ENCODE measurements around the gene SLC19A1.

Gene SLC19A1

GRCh38 chr21:45496968-45497845 lies 45.0 kb downstream of the SLC19A1 start:
- Mint-ChIP-seq H3K4me3 (no peak overlapping the region), H3K27ac (no peak overlapping the region), H3K9me3 (no peaks in the 10 kb centered on the region), H3K36me3 (no peaks in the 10 kb centered on the region), H3K4me1 (peaks cover 9% of the 10 kb centered on the region)
- DNase-seq (ENCODE audit: low spot score in 2 of 2) (no peak), ATAC-seq (no peak)

GRCh38 chr21:45496151-45496967 lies 45.9 kb downstream of the SLC19A1 start:
- no peak overlapping the region for H3K4me3 Mint-ChIP-seq
- H3K9me3 Mint-ChIP-seq: no peaks in the 10 kb centered on the region
- DNase-seq (ENCODE audit: low spot score in 2 of 2): no peak
- H3K4me1 Mint-ChIP-seq: peaks cover 14% of the 10 kb centered on the region
- ATAC-seq: no peak
- H3K27ac Mint-ChIP-seq: no peak overlapping the region
- no peaks in the 10 kb centered on the region for H3K36me3 Mint-ChIP-seq

GRCh38 chr21:45494851-45495680 lies 47.2 kb downstream of the SLC19A1 start:
- H3K27ac Mint-ChIP-seq: no peak overlapping the region
- no peaks in the 10 kb centered on the region for H3K36me3 Mint-ChIP-seq
- peaks cover 13% of the 10 kb centered on the region for H3K4me1 Mint-ChIP-seq
- no peak for DNase-seq (ENCODE audit: low spot score in 2 of 2)
- H3K9me3 Mint-ChIP-seq: no peaks in the 10 kb centered on the region
- no peak for ATAC-seq
- no peak overlapping the region for H3K4me3 Mint-ChIP-seq

- H3K36me3 Mint-ChIP-seq: no peaks in the 10 kb centered on the region
- no peak for ATAC-seq
- no peak for DNase-seq (ENCODE audit: low spot score in 2 of 2)
- no peak overlapping the region for H3K27ac Mint-ChIP-seq
- H3K9me3 Mint-ChIP-seq: no peaks in the 10 kb centered on the region
- no peak overlapping the region for H3K4me3 Mint-ChIP-seq
- H3K4me1 Mint-ChIP-seq: peaks cover 5% of the 10 kb centered on the region
Observed at GRCh38 chr21:45494135-45494850, 47.9 kb downstream of the SLC19A1 start.

GRCh38 chr21:45493401-45494001 lies 48.7 kb downstream of the SLC19A1 start:
- H3K9me3 Mint-ChIP-seq: no peaks in the 10 kb centered on the region
- H3K27ac Mint-ChIP-seq: no peak overlapping the region
- ATAC-seq: no peak
- DNase-seq (ENCODE audit: low spot score in 2 of 2): no peak
- peaks cover 5% of the 10 kb centered on the region for H3K4me1 Mint-ChIP-seq
- H3K36me3 Mint-ChIP-seq: no peaks in the 10 kb centered on the region
- H3K4me3 Mint-ChIP-seq: no peak overlapping the region

- no peaks in the 10 kb centered on the region for H3K36me3 Mint-ChIP-seq
- H3K27ac Mint-ChIP-seq: no peak overlapping the region
- H3K9me3 Mint-ChIP-seq: no peaks in the 10 kb centered on the region
- no peak for ATAC-seq
- H3K4me3 Mint-ChIP-seq: no peak overlapping the region
- DNase-seq (ENCODE audit: low spot score in 2 of 2): no peak
- peaks cover 5% of the 10 kb centered on the region for H3K4me1 Mint-ChIP-seq
Observed at GRCh38 chr21:45492765-45493164, 49.5 kb downstream of the SLC19A1 start.

- no peak for ATAC-seq
- Mint-ChIP-seq H3K36me3 (no peaks in the 10 kb centered on the region), H3K4me3 (no peak overlapping the region), H3K9me3 (no peaks in the 10 kb centered on the region), H3K27ac (no peak overlapping the region), H3K4me1 (peaks cover 5% of the 10 kb centered on the region)
- DNase-seq (ENCODE audit: low spot score in 2 of 2): no peak
Observed at GRCh38 chr21:45491623-45492022, 50.6 kb downstream of the SLC19A1 start.

GRCh38 chr21:45491056-45491455 lies 51.2 kb downstream of the SLC19A1 start:
- ATAC-seq: no peak
- no peaks in the 10 kb centered on the region for H3K9me3 Mint-ChIP-seq
- H3K4me3 Mint-ChIP-seq: no peak overlapping the region

GRCh38 chr21:45490049-45490731 lies 52.0 kb downstream of the SLC19A1 start:
- Mint-ChIP-seq H3K36me3 (no peaks in the 10 kb centered on the region), H3K4me1 (peaks cover 5% of the 10 kb centered on the region), H3K27ac (no peak overlapping the region), H3K4me3 (no peak overlapping the region), H3K9me3 (no peaks in the 10 kb centered on the region)
- ATAC-seq (no peak), DNase-seq (ENCODE audit: low spot score in 2 of 2) (no peak)

More at GRCh38 chr21:45491056-45491455, 51.2 kb downstream of the SLC19A1 start:
- no peak overlapping the region for H3K27ac Mint-ChIP-seq
- no peak for DNase-seq (ENCODE audit: low spot score in 2 of 2)
- peaks cover 5% of the 10 kb centered on the region for H3K4me1 Mint-ChIP-seq
- no peaks in the 10 kb centered on the region for H3K36me3 Mint-ChIP-seq

- no peaks in the 10 kb centered on the region for H3K9me3 Mint-ChIP-seq
- no peak for ATAC-seq
- no peak overlapping the region for H3K4me3 Mint-ChIP-seq
- peaks cover 5% of the 10 kb centered on the region for H3K4me1 Mint-ChIP-seq
- no peak for DNase-seq (ENCODE audit: low spot score in 2 of 2)
- no peak overlapping the region for H3K27ac Mint-ChIP-seq
- H3K36me3 Mint-ChIP-seq: no peaks in the 10 kb centered on the region
Observed at GRCh38 chr21:45489722-45489982, 52.6 kb downstream of the SLC19A1 start.

GRCh38 chr21:45488931-45489721 lies 53.1 kb downstream of the SLC19A1 start:
- ATAC-seq (no peak), DNase-seq (ENCODE audit: low spot score in 2 of 2) (no peak)
- Mint-ChIP-seq H3K4me1 (peaks cover 9% of the 10 kb centered on the region), H3K36me3 (no peaks in the 10 kb centered on the region), H3K27ac (no peak overlapping the region), H3K4me3 (no peak overlapping the region), H3K9me3 (no peaks in the 10 kb centered on the region)

GRCh38 chr21:45487891-45488600 lies 54.2 kb downstream of the SLC19A1 start:
- no peak overlapping the region for H3K4me3 Mint-ChIP-seq
- H3K4me1 Mint-ChIP-seq: peaks cover 12% of the 10 kb centered on the region
- DNase-seq (ENCODE audit: low spot score in 2 of 2) (no peak), ATAC-seq (no peak)
- H3K9me3 Mint-ChIP-seq: no peaks in the 10 kb centered on the region
- H3K27ac Mint-ChIP-seq: no peak overlapping the region
- H3K36me3 Mint-ChIP-seq: peaks cover 6% of the 10 kb centered on the region

- ATAC-seq: no peak
- H3K9me3 Mint-ChIP-seq: no peaks in the 10 kb centered on the region
- no peak overlapping the region for H3K4me3 Mint-ChIP-seq
- no peak overlapping the region for H3K27ac Mint-ChIP-seq
- DNase-seq (ENCODE audit: low spot score in 2 of 2): no peak
- H3K4me1 Mint-ChIP-seq: peaks cover 12% of the 10 kb centered on the region
- H3K36me3 Mint-ChIP-seq: peaks cover 6% of the 10 kb centered on the region
Observed at GRCh38 chr21:45487161-45487806, 55.0 kb downstream of the SLC19A1 start.
